ENCODE measurements around the gene ANO6.
"Not testable (repeated sequence)": the region's sequence is repeated elsewhere in the genome, so short reads cannot be mapped to it uniquely, and the experiment has no call there.

The ANO6 gene

GRCh38 chr12:45312012-45312411 lies 96.1 kb downstream of the ANO6 start:
- no peak for DNase-seq (ENCODE audit: low read depth)

GRCh38 chr12:45314770-45315169 lies 98.9 kb downstream of the ANO6 start:
- no peak for DNase-seq (ENCODE audit: low read depth)

GRCh38 chr12:45315462-45315861 lies 99.6 kb downstream of the ANO6 start:
- no peak for DNase-seq (ENCODE audit: low read depth)

GRCh38 chr12:45317261-45317660 lies 101.4 kb downstream of the ANO6 start:
- DNase-seq (ENCODE audit: low read depth), result not testable (repeated sequence)

- no peak for DNase-seq (ENCODE audit: low read depth)
Observed at GRCh38 chr12:45322810-45323209, 106.9 kb downstream of the ANO6 start.

GRCh38 chr12:45324391-45324790 lies 108.5 kb downstream of the ANO6 start:
- no peak for DNase-seq (ENCODE audit: low read depth)

GRCh38 chr12:45326358-45326975 lies 110.6 kb downstream of the ANO6 start:
- no peak for DNase-seq (ENCODE audit: low read depth)

- DNase-seq (ENCODE audit: low read depth), result no peak
Observed at GRCh38 chr12:45327823-45328383, 112.0 kb downstream of the ANO6 start.

GRCh38 chr12:45329238-45329637 lies 113.3 kb downstream of the ANO6 start:
- DNase-seq (ENCODE audit: low read depth), result no peak

- no peak for DNase-seq (ENCODE audit: low read depth)
Observed at GRCh38 chr12:45329702-45330101, 113.8 kb downstream of the ANO6 start.

- no peak for DNase-seq (ENCODE audit: low read depth)
Observed at GRCh38 chr12:45331552-45331951, 115.7 kb downstream of the ANO6 start.

GRCh38 chr12:45334396-45334795 lies 118.5 kb downstream of the ANO6 start:
- no peak for DNase-seq (ENCODE audit: low read depth)

- peak; percentile 96 for DNase-seq (ENCODE audit: low read depth)
Observed at GRCh38 chr12:45336331-45336730, 120.4 kb downstream of the ANO6 start.

- peak; percentile 84 for DNase-seq (ENCODE audit: low read depth)
Observed at GRCh38 chr12:45336762-45337596, 121.1 kb downstream of the ANO6 start.

- DNase-seq (ENCODE audit: low read depth), result no peak
Observed at GRCh38 chr12:45337835-45338234, 121.9 kb downstream of the ANO6 start.

- DNase-seq (ENCODE audit: low read depth), result no peak
Observed at GRCh38 chr12:45338272-45338671, 122.4 kb downstream of the ANO6 start.

- no peak for DNase-seq (ENCODE audit: low read depth)
Observed at GRCh38 chr12:45339035-45339434, 123.1 kb downstream of the ANO6 start.

GRCh38 chr12:45342171-45342570 lies 126.3 kb downstream of the ANO6 start:
- DNase-seq (ENCODE audit: low read depth), result no peak

- DNase-seq (ENCODE audit: low read depth), result no peak
Observed at GRCh38 chr12:45342848-45343247, 127.0 kb downstream of the ANO6 start.

- no peak for DNase-seq (ENCODE audit: low read depth)
Observed at GRCh38 chr12:45343269-45344051, 127.6 kb downstream of the ANO6 start.

GRCh38 chr12:45348311-45348710 lies 132.4 kb downstream of the ANO6 start:
- no peak for DNase-seq (ENCODE audit: low read depth)

- DNase-seq (ENCODE audit: low read depth), result no peak
Observed at GRCh38 chr12:45348986-45349385, 133.1 kb downstream of the ANO6 start.

- no peak for DNase-seq (ENCODE audit: low read depth)
Observed at GRCh38 chr12:45349916-45350315, 134.0 kb downstream of the ANO6 start.
